ENCODE data around the gene BNC1. TPM values are rescaled to one million over a fixed set of nuclear protein-coding genes. Genes with fewer than 3 reads are reported as not detected.

The BNC1 gene
- total and polyA plus RNA-seq, 12 donors = 0.06 to 0.71 (median 0.16) TPM; not detected in 1

DNA sequence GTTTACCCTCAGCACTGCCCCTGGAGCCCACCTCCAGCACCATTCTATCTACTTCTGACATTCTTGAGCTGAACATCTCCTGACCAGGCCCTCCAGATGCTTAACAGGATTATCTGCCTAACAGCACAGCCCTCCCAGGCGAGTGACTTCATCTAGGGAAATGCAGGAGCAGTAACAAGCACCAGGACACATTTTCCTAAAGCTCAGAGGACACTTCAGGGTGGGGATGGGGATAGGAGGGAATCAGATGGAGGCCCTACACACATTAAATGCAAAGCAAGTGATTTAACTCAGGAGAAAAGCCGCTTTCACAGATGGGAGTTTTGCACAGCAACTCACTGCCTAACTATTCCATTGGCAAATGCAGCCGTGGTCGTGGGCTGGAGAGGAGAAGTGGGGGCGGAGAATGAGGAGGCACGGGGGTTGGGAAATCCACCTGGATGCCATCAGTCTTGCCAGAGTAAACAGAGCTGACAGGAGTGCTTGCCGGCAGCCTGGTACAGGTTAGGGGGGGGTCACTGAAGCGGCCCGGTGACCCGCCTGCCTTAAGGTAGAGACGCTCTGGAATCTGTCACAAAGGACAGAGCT lies 21.3 kb upstream of the BNC1 start:
- H3K9me3 ChIP-seq = peaks cover 0 to 1% (median 0%) of the 10 kb centered on the region in 11 donors
- TF ChIP-seq, protein P1, sequence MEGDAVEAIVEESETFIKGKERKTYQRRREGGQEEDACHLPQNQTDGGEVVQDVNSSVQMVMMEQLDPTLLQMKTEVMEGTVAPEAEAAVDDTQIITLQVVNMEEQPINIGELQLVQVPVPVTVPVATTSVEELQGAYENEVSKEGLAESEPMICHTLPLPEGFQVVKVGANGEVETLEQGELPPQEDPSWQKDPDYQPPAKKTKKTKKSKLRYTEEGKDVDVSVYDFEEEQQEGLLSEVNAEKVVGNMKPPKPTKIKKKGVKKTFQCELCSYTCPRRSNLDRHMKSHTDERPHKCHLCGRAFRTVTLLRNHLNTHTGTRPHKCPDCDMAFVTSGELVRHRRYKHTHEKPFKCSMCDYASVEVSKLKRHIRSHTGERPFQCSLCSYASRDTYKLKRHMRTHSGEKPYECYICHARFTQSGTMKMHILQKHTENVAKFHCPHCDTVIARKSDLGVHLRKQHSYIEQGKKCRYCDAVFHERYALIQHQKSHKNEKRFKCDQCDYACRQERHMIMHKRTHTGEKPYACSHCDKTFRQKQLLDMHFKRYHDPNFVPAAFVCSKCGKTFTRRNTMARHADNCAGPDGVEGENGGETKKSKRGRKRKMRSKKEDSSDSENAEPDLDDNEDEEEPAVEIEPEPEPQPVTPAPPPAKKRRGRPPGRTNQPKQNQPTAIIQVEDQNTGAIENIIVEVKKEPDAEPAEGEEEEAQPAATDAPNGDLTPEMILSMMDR (IDR thresholded peaks at IDR 0.05) = no peak
- DNase-seq = no peak
- H3K4me3 ChIP-seq = no peak overlapping the region
- no peak for ATAC-seq
- WGBS, 2 donors = 37 to 42% methylated on average over 11 of the region's 11 CpGs
- no peak overlapping the region for H3K27ac ChIP-seq
- H3K4me1 ChIP-seq = peaks cover 0 to 8% (median 0%) of the 10 kb centered on the region in 9 donors
- no peaks in the 10 kb centered on the region for H3K36me3 ChIP-seq
- H3K27me3 ChIP-seq = peaks cover 0 to 17% (median 8%) of the 10 kb centered on the region in 7 donors
- intact Hi-C loops (cut with DNase I) = no loop called here

DNA sequence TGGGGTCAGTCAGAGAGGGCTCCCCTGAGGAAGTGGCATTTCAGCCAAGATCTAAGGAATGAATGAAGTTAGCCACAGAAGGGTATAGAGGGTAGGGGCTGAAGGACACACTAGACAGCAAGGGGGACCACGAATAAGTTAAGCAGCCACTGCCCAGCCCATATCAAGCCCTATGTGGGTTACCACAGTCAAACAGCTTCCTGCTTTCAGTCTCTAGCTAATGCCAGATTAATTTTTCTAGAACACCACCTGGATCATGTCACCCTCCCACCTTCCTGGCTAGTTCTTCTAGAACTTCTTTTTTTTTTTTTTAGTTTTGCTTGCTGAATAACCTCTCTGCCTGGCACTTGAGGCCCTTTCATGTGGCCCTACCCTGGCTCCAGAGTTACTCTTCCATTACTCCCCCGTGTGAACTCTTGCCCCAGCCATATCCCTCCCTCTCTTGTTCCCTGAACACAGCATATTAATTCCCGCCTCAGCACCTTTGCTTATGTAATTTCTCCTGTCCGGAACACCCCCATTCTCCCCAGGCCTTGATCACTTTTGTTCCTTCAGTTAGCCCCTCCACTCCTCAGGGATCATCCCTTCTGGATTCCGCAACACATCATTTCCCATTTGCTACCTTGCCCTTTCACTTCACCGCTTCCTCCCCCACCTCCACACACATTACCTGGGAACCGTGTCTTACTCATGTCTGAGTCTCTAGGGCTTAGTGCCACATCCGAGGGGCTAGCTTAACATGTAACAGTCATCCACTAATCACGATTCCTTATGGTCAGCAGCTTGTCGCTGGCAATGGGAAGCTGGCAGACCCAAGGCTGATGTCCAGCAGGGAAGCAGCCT lies 20.6 kb upstream of the BNC1 start:
- peaks cover 0 to 1% (median 0%) of the 10 kb centered on the region in 11 donors for H3K9me3 ChIP-seq
- H3K27ac ChIP-seq = no peak overlapping the region
- ATAC-seq = no peak
- no peak overlapping the region for H3K4me3 ChIP-seq
- peaks cover 0 to 2% (median 0%) of the 10 kb centered on the region in 9 donors for H3K4me1 ChIP-seq
- H3K27me3 ChIP-seq = peaks cover 0 to 17% (median 8%) of the 10 kb centered on the region in 7 donors
- no peak for DNase-seq
- TF ChIP-seq, protein P1 (IDR thresholded peaks at IDR 0.05) = no peak
- intact Hi-C loops (cut with DNase I) = no loop called here
- H3K36me3 ChIP-seq = no peaks in the 10 kb centered on the region
- 61 to 70% methylated on average over 10 of the region's 10 CpGs for WGBS, 2 donors

DNA sequence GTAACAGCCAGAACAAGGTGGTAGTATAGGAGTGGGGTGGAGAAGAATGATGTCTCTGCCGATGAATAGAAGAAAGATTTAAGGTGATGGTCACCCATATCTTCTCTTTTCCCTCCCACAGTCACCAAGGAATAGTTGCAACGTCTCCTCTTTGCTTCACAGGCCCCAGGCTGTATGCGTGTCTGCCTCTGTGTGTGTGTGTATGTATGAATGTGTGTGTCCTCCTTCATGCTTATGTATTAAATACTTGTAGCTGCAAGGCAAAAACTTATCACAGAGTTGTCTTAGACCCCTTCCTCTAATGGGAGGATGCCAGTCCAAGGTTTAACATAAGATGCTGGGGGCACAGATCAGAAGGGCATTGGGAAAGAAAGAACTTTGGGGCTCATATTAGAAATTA lies 19.1 kb upstream of the BNC1 start:
- Histone ChIP-seq H3K36me3 (no peaks in the 10 kb centered on the region), H3K4me1 (no peaks in the 10 kb centered on the region), H3K9me3 (peaks cover 0 to 1% (median 0%) of the 10 kb centered on the region in 11 donors), H3K27ac (no peak overlapping the region), H3K27me3 (peaks cover 0 to 26% (median 8%) of the 10 kb centered on the region in 7 donors), H3K4me3 (no peak overlapping the region)
- intact Hi-C loops (cut with DNase I) = no loop called here
- WGBS, 2 donors = 83 to 85% methylated on average over 3 of the region's 3 CpGs
- ATAC-seq = no peak
- TF ChIP-seq, protein P1 (IDR thresholded peaks at IDR 0.05) = no peak
- no peak for DNase-seq

DNA sequence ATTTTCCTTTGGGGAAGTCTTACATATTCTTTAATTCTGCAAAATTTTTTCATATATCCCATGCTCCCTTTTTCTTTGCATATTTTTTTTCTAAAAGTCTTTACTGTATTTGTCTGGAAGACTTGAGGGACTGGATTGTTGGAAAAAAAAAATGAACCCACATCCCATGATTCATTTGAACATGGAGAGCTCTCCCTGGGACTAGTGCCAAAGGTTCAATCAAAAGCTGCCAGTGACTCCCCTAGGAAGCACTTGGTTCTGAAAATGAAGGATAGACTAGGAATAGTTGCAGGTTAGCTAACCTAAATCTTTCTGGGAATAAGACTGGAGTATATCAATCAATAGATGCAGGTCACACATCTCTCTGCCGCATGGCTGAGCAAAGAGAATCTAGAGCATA lies 16.4 kb upstream of the BNC1 start:
- H3K4me3 ChIP-seq = no peak overlapping the region
- peaks cover 0 to 1% (median 0%) of the 10 kb centered on the region in 11 donors for H3K9me3 ChIP-seq
- no peaks in the 10 kb centered on the region for H3K36me3 ChIP-seq
- no peaks in the 10 kb centered on the region for H3K4me1 ChIP-seq
- 97 to 98% methylated on average over 1 of the region's 1 CpG for WGBS, 2 donors
- H3K27me3 ChIP-seq = peaks cover 0 to 30% (median 12%) of the 10 kb centered on the region in 7 donors
- intact Hi-C loops (cut with DNase I) = no loop called here
- DNase-seq (no peak), ATAC-seq (no peak)
- H3K27ac ChIP-seq = no peak overlapping the region
- TF ChIP-seq, protein P1 (IDR thresholded peaks at IDR 0.05) = no peak

All from heart right ventricle (tissue), 16 donors.